ENCODE measurements around the gene ARHGAP31.

DNA sequence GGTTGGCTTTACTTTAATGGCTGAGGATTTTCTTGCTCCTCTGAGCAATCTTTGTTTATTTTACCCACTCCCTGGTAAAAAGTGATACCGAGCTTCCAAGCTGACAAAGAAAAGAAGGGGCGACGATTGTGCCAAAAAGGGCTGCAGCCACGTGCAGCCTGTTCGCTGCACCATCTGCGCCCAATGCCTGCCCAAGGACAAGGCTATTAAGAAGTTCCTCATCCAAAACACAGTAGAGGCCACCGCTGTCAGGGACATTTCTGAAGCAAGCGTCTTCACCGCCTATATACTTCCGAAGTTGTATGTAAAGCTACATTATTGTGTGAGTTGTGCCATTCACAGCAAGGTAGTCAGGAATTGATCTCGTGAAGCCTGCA lies 4.4 kb downstream of the ARHGAP31 start:
- TF ChIP-seq, protein P1, sequence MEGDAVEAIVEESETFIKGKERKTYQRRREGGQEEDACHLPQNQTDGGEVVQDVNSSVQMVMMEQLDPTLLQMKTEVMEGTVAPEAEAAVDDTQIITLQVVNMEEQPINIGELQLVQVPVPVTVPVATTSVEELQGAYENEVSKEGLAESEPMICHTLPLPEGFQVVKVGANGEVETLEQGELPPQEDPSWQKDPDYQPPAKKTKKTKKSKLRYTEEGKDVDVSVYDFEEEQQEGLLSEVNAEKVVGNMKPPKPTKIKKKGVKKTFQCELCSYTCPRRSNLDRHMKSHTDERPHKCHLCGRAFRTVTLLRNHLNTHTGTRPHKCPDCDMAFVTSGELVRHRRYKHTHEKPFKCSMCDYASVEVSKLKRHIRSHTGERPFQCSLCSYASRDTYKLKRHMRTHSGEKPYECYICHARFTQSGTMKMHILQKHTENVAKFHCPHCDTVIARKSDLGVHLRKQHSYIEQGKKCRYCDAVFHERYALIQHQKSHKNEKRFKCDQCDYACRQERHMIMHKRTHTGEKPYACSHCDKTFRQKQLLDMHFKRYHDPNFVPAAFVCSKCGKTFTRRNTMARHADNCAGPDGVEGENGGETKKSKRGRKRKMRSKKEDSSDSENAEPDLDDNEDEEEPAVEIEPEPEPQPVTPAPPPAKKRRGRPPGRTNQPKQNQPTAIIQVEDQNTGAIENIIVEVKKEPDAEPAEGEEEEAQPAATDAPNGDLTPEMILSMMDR (IDR thresholded peaks at IDR 0.05; ENCODE audit: low read depth, low read length): no peak
- TF ChIP-seq POLR2A (IDR thresholded peaks at IDR 0.05; ENCODE audit: extremely low read depth, insufficient read length): no peak
